Dendritic cell treated with granulocyte-macrophage colony-stimulating factor and Interleukin-4, amounts not matched to agents 40 ng/mL and 50 ng/mL, for 4 days (primary cell): ENCODE measurements around the gene TUBA1A.
A peak's percentile ranks its signal among the peaks of the same experiment; 100 is the strongest.
"Not testable (repeated sequence)": the region's sequence is repeated elsewhere in the genome, so short reads cannot be mapped to it uniquely, and the experiment has no call there.

Experiments used
- H3K27ac Mint-ChIP-seq: one replicate; pipeline ENCODE4 v1.8.0; 2022; ENCODE audit warnings: mild to moderate bottlenecking, mixed read lengths
- H3K27me3 Mint-ChIP-seq: one replicate; pipeline ENCODE4 v1.8.0; 2022; ENCODE audit warnings: mild to moderate bottlenecking, mixed read lengths
- H3K36me3 Mint-ChIP-seq: one replicate; pipeline ENCODE4 v1.8.0; 2022; ENCODE audit warnings: low read depth, mixed read lengths
- H3K4me1 Mint-ChIP-seq: one replicate; pipeline ENCODE4 v1.8.0; 2022; ENCODE audit warnings: low read depth, mixed read lengths
- H3K4me3 Mint-ChIP-seq: one replicate; pipeline ENCODE4 v1.8.0; 2022; ENCODE audit warnings: mild to moderate bottlenecking, moderate library complexity, mixed read lengths
- H3K9me3 Mint-ChIP-seq: one replicate; pipeline ENCODE4 v1.8.0; 2022; ENCODE audit warnings: mixed read lengths
- intact Hi-C: fragments of 100-400 bp; cut with micrococcal nuclease; formaldehyde crosslinking; loops from one replicate; pipeline ENCODE4 v1.15.0; 2022

TUBA1A gene

GRCh38 chr12:49220972-49221371 is 32.1 kb upstream of the TUBA1A start:
- Mint-ChIP-seq H3K27me3 (no peaks in the 10 kb centered on the region), H3K27ac (peak overlapping the region; percentile 53), H3K9me3 (no peaks in the 10 kb centered on the region), H3K4me3 (no peak overlapping the region), H3K4me1 (peaks cover 67% of the 10 kb centered on the region), H3K36me3 (no peaks in the 10 kb centered on the region)
- intact Hi-C loops: no loop called here

GRCh38 chr12:49219417-49220026 is 30.6 kb upstream of the TUBA1A start:
- Mint-ChIP-seq H3K27ac (peak overlapping the region; percentile 63), H3K4me3 (no peak overlapping the region), H3K9me3 (no peaks in the 10 kb centered on the region), H3K36me3 (no peaks in the 10 kb centered on the region), H3K4me1 (peaks cover 65% of the 10 kb centered on the region), H3K27me3 (no peaks in the 10 kb centered on the region)
- intact Hi-C loops: no loop called here

- H3K36me3 Mint-ChIP-seq: no peaks in the 10 kb centered on the region
- H3K4me3 Mint-ChIP-seq: no peak overlapping the region
- H3K9me3 Mint-ChIP-seq: no peaks in the 10 kb centered on the region
- no peaks in the 10 kb centered on the region for H3K27me3 Mint-ChIP-seq
- peaks cover 24% of the 10 kb centered on the region for H3K4me1 Mint-ChIP-seq
- no peak overlapping the region for H3K27ac Mint-ChIP-seq
- intact Hi-C loops: no loop called here
These were observed 23.7 kb upstream of the TUBA1A start for GRCh38 chr12:49212572-49212971.

- H3K9me3 Mint-ChIP-seq, H3K36me3 Mint-ChIP-seq, H3K27me3 Mint-ChIP-seq, intact Hi-C loops, H3K27ac Mint-ChIP-seq, H3K4me3 Mint-ChIP-seq: not testable (repeated sequence)
- H3K4me1 Mint-ChIP-seq: peaks cover 24% of the 10 kb centered on the region
These were observed 21.8 kb upstream of the TUBA1A start for GRCh38 chr12:49210703-49211102.

- Mint-ChIP-seq H3K4me3 (no peak overlapping the region), H3K36me3 (no peaks in the 10 kb centered on the region), H3K4me1 (peaks cover 12% of the 10 kb centered on the region), H3K27me3 (no peaks in the 10 kb centered on the region), H3K9me3 (no peaks in the 10 kb centered on the region), H3K27ac (no peak overlapping the region)
- intact Hi-C loops: no loop called here
These were observed 19.8 kb upstream of the TUBA1A start for GRCh38 chr12:49208676-49209075.

GRCh38 chr12:49208146-49208545 is 19.3 kb upstream of the TUBA1A start:
- Mint-ChIP-seq H3K27ac (no peak overlapping the region), H3K27me3 (no peaks in the 10 kb centered on the region), H3K9me3 (no peaks in the 10 kb centered on the region), H3K4me3 (no peak overlapping the region), H3K36me3 (no peaks in the 10 kb centered on the region), H3K4me1 (peaks cover 12% of the 10 kb centered on the region)
- intact Hi-C loops: no loop called here

GRCh38 chr12:49206389-49206788 is 17.5 kb upstream of the TUBA1A start:
- Mint-ChIP-seq H3K27me3 (no peaks in the 10 kb centered on the region), H3K9me3 (no peaks in the 10 kb centered on the region), H3K27ac (no peak overlapping the region), H3K36me3 (no peaks in the 10 kb centered on the region), H3K4me3 (no peak overlapping the region), H3K4me1 (peaks cover 13% of the 10 kb centered on the region)
- intact Hi-C loops: no loop called here

- Mint-ChIP-seq H3K9me3 (no peaks in the 10 kb centered on the region), H3K4me3 (no peak overlapping the region), H3K27me3 (no peaks in the 10 kb centered on the region), H3K27ac (peak overlapping the region; percentile 40), H3K4me1 (peaks cover 23% of the 10 kb centered on the region), H3K36me3 (peaks cover 5% of the 10 kb centered on the region)
- intact Hi-C loops: no loop called here
These were observed 12.9 kb upstream of the TUBA1A start for GRCh38 chr12:49201595-49202295.

GRCh38 chr12:49200919-49201594 is 12.2 kb upstream of the TUBA1A start:
- Mint-ChIP-seq H3K4me1 (peaks cover 26% of the 10 kb centered on the region), H3K27me3 (no peaks in the 10 kb centered on the region), H3K4me3 (no peak overlapping the region), H3K36me3 (peaks cover 5% of the 10 kb centered on the region), H3K9me3 (no peaks in the 10 kb centered on the region), H3K27ac (peak overlapping the region; percentile 40)
- intact Hi-C loops: no loop called here

- Mint-ChIP-seq H3K4me3 (no peak overlapping the region), H3K4me1 (peaks cover 45% of the 10 kb centered on the region), H3K27me3 (no peaks in the 10 kb centered on the region), H3K9me3 (no peaks in the 10 kb centered on the region), H3K36me3 (peaks cover 5% of the 10 kb centered on the region), H3K27ac (no peak overlapping the region)
- intact Hi-C loops: no loop called here
These were observed 9.7 kb upstream of the TUBA1A start for GRCh38 chr12:49198431-49199155.

GRCh38 chr12:49197256-49197655 is 8.4 kb upstream of the TUBA1A start:
- Mint-ChIP-seq H3K27ac (peak overlapping the region; percentile 82), H3K9me3 (no peaks in the 10 kb centered on the region), H3K27me3 (no peaks in the 10 kb centered on the region), H3K36me3 (peaks cover 10% of the 10 kb centered on the region), H3K4me1 (peaks cover 52% of the 10 kb centered on the region), H3K4me3 (no peak overlapping the region)
- intact Hi-C loops: no loop called here

GRCh38 chr12:49195736-49196135 is 6.9 kb upstream of the TUBA1A start:
- peaks cover 44% of the 10 kb centered on the region for H3K4me1 Mint-ChIP-seq
- no peaks in the 10 kb centered on the region for H3K27me3 Mint-ChIP-seq
- H3K4me3 Mint-ChIP-seq: peak overlapping the region; percentile 21
- peaks cover 10% of the 10 kb centered on the region for H3K36me3 Mint-ChIP-seq
- H3K27ac Mint-ChIP-seq: peak overlapping the region; percentile 82
- no peaks in the 10 kb centered on the region for H3K9me3 Mint-ChIP-seq
- intact Hi-C loops: no loop called here

- peaks cover 12% of the 10 kb centered on the region for H3K36me3 Mint-ChIP-seq
- intact Hi-C loops, H3K27me3 Mint-ChIP-seq, H3K4me3 Mint-ChIP-seq, H3K9me3 Mint-ChIP-seq: not testable (repeated sequence)
- H3K4me1 Mint-ChIP-seq: peaks cover 54% of the 10 kb centered on the region
- H3K27ac Mint-ChIP-seq: peak overlapping the region; percentile 27
These were observed 4.9 kb upstream of the TUBA1A start for GRCh38 chr12:49193746-49194145.

- H3K9me3 Mint-ChIP-seq, intact Hi-C loops, H3K4me3 Mint-ChIP-seq, H3K27me3 Mint-ChIP-seq, H3K27ac Mint-ChIP-seq: not testable (repeated sequence)
- Mint-ChIP-seq H3K36me3 (peaks cover 25% of the 10 kb centered on the region), H3K4me1 (peaks cover 45% of the 10 kb centered on the region)
These were observed 2.6 kb upstream of the TUBA1A start for GRCh38 chr12:49191498-49191897.
